ENCODE measurements around the gene PSME3IP1.
"Not testable (repeated sequence)": the region's sequence is repeated elsewhere in the genome, so short reads cannot be mapped to it uniquely, and the experiment has no call there.

PSME3IP1 gene

DNA sequence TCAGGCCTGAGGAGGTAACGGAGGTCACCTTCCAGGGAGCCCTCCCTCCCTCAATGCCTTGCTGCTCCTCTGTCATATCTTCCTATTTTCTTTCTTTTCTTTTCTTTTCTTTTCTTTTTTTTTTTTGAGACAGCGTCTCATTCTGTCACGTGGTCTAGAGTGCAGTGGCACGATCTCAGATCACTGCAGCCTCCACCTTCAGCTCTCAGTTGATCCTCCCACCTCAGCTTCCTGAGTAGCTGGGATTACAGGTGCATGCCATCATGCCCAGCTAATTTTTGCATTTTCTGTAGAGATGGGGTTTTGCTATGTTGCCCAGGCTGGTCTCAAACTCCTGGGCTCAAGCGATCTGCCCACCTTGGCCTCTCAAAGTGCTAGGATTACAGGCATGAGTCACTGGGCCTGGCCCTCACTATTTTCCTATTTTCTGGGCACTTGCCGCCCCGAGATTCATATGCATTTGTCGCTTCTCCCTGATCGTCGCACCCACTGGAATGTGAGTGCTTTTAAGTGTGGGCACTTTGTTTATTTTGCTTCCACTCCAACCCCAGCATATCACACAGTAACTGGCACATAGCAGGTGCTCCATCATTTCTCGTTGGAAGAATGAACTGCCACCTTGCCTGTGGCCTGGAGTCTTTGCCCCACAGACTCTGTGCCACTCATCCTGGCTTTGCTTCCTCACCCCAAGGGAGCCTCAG is 61.7 kb downstream of the PSME3IP1 start:
- DNase-seq (ENCODE audit: low spot score), result no peak

GRCh38 chr16:57123216-57123973 is 62.4 kb downstream of the PSME3IP1 start:
- DNase-seq (ENCODE audit: low spot score), result no peak

DNA sequence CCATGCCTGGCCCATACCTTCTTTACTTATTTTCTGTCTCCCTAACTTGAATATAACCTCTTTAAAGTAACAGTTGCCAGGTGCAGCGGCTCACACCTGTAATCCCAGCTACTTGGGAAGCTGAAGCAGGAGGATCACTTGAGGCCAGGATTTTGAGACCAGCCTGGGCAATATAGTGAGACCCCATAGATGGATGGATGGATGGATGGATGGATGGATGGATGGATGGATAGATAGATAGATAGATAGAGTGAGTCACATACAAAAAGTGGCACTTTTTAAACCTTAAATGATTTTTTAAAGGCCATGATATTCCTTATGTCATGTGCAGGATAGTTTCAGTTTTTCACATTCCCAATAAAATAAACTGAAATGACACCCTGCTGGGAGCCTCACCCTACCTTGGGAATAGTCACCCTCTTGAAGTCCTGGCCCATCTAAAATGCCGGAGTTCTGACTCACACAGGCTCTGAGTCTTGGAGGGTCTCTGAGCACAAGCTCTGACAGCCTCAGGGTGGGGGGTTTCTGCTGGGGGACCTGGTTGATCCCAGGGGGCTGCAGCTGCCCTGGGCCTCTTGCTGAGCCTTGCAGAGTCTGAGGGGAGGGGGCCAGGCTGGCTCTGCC is 67.3 kb downstream of the PSME3IP1 start:
- no peak for DNase-seq (ENCODE audit: low spot score)

- peak; percentile 55 for DNase-seq (ENCODE audit: low spot score)
Observed at GRCh38 chr16:57115514-57116182, 70.2 kb downstream of the PSME3IP1 start.

DNA sequence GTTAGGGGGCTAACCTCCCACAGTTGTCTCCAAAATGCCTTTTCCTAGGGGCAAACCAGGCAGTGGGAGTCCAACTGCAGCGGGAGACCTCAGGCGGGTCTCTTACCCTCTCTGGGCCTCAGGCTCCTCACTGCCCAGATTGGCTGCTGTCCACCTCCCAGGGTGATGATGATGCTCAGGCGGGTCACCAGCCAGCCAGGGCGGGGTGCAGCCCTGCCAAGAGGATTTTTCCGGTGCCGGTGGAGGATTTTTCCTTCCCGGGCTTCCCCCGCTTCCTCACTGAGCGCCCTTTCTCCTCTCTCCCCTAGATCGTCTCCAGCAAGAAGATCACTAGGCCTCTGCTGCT is 70.7 kb downstream of the PSME3IP1 start:
- DNase-seq (ENCODE audit: low spot score), result no peak

- DNase-seq (ENCODE audit: low spot score), result no peak
Observed at GRCh38 chr16:57113664-57114063, 72.2 kb downstream of the PSME3IP1 start.

DNA sequence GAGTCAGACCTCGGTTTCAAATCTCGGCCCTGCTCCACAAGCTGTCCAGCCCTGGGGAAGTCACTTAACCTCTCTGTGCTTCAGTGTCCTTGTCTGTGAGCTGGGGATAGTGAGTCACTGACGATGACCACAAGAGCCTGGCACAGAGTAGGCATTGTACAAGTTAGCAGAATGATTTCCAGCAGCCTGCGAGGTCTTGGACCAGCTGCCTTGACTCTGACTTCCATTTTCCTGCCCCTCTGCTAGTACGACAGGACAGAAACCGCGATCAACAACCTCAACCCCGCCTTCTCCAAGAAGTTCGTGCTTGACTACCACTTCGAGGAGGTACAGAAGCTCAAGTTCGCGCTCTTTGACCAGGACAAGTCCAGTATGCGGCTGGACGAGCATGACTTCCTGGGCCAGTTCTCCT is 72.8 kb downstream of the PSME3IP1 start:
- peak; percentile 48 for DNase-seq (ENCODE audit: low spot score)

GRCh38 chr16:57112403-57113041 is 73.3 kb downstream of the PSME3IP1 start:
- DNase-seq (ENCODE audit: low spot score), result no peak

- DNase-seq (ENCODE audit: low spot score), result no peak
Observed at GRCh38 chr16:57111420-57111819, 74.4 kb downstream of the PSME3IP1 start.

DNA sequence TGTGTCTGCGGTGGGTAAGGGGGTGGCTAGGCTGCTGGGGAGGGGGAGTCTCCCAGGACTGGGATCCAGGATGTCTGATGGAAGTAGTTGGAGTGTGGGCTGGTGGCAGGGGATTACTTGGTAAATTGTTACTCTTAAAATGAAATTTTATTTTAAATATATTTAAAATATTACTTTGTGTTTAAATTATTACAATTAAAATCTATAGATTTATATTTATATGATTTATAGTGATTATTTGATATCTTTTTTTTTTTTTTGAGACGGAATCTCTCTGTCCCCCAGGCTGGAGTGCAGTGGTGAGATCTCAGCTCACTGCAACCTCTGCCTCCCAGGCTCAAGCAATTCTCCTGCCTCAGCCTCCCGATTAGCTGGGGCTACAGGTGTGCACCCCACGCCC is 74.9 kb downstream of the PSME3IP1 start:
- DNase-seq (ENCODE audit: low spot score), result no peak

DNA sequence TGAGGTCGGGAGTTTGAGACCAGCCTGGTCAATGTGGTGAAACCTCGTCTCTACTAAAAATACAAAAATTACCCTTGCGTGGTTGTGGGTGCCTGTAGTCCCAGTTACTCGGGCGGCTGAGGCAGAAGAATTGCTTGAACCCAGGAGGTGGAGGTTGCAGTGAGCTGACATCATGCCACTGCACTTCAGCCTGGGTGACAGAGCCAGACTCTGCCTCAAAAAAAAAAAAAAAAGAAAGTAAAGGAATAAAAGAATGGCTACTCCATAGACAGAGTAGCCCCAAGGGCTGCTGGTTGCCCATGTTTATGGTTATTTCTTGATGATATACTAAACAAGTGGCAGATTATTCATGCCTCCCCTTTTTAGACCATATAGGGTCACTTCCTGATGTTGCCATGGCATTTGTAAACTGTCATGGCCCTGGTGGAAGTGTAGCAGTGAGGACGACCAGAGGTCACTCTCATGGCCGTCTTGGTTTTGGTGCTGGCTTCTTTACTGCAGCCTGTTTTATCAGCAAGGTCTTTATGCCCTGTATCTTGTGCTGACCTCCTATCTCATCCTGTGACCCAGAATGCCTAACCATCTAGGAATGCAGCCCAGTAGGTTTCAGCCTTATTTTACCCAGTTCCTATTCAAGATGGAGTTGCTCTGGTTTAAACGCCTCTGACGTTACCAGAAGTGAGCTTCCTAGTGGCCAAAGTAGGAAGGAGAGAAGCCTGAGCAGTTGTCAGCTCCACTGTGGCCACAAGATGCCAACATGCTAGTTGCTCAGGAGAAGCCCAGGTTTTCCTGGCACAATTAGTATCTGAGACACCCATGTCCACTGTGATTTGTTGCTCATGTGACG is 76.4 kb downstream of the PSME3IP1 start:
- DNase-seq (ENCODE audit: low spot score), result not testable (repeated sequence)

- DNase-seq (ENCODE audit: low spot score), result no peak
Observed at GRCh38 chr16:57108432-57108831, 77.4 kb downstream of the PSME3IP1 start.

GRCh38 chr16:57107321-57107922 is 78.4 kb downstream of the PSME3IP1 start:
- no peak for DNase-seq (ENCODE audit: low spot score)

DNA sequence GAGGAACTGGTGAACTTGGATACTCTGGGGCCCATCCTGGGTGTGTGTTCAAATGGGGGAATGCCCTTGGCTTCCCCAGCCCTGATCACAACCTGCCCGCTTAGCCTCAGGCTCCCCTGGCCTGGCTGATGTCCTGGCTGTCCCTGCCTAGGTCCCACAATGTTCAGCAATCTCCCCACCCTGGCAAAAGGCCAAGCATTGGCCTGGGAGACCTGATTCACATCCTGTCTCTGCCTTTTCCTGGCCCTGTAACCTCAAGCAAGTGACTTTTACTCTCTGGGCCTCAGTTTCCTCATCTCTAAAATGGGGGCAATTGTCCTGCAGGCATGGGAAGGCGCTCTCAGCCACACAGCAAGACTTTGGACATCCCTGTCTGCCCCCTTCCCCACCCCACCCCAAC is 79.1 kb downstream of the PSME3IP1 start:
- DNase-seq (ENCODE audit: low spot score), result no peak

DNA sequence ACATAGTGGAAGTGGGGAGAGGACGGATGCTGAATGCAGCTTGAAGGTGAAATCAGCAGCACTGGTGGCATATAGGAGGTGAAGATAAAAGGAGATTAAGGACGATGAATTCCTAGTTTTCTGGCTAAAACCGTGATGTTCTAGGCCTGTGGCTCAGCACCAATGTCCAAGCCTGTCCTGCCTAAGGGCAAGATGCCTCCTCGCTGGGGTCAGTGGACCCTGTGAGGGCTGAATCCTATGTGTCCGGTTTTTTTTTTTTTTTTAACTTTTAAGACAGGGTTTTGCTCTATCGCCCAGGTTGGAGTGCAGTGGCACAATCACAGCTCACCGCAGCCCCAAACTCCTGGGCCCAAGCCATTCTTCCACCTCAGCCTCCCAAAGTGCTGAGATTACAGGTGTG is 80.7 kb downstream of the PSME3IP1 start:
- DNase-seq (ENCODE audit: low spot score), result no peak

- DNase-seq (ENCODE audit: low spot score), result no peak
Observed at GRCh38 chr16:57104706-57105105, 81.1 kb downstream of the PSME3IP1 start.

GRCh38 chr16:57102888-57103851 is 82.7 kb downstream of the PSME3IP1 start:
- DNase-seq (ENCODE audit: low spot score), result no peak

All from AG08396 (cell line).